AG09319 (cell line): ENCODE results near the gene PTPRT.

ENCODE experiments used
- DNase-seq: peaks from one replicate; pipeline ENCODE4 v3.0.0-alpha.2; 2010; ENCODE audit warnings: low read depth; ENCODE audit errors: extremely low read depth
- CTCF ChIP-seq: IDR thresholded peaks from 2 replicates; pipeline ENCODE4 v1.5.1; 2011; ENCODE audit warnings: low read depth, mild to moderate bottlenecking, inconsistent platforms, low read length, moderate library complexity

Gene PTPRT

GRCh38 chr20:42895020-42895419 is 294.7 kb downstream of the PTPRT start:
- TF ChIP-seq CTCF: no peak

GRCh38 chr20:42894483-42894882 is 295.2 kb downstream of the PTPRT start:
- no peak for TF ChIP-seq CTCF
- no peak for DNase-seq

More at GRCh38 chr20:42895020-42895419, 294.7 kb downstream of the PTPRT start:
- DNase-seq: no peak

- no peak for TF ChIP-seq CTCF
- DNase-seq: no peak
Measured at GRCh38 chr20:42889517-42889916, 300.2 kb downstream of the PTPRT start.

- no peak for DNase-seq
- TF ChIP-seq CTCF: no peak
Measured at GRCh38 chr20:42887281-42887680, 302.4 kb downstream of the PTPRT start.

GRCh38 chr20:42886801-42887200 is 302.9 kb downstream of the PTPRT start:
- no peak for DNase-seq
- TF ChIP-seq CTCF: no peak

- DNase-seq: no peak
Measured at GRCh38 chr20:42886046-42886445, 303.7 kb downstream of the PTPRT start.

GRCh38 chr20:42875581-42875980 is 314.1 kb downstream of the PTPRT start:
- TF ChIP-seq CTCF: no peak
- DNase-seq: no peak

More at GRCh38 chr20:42886046-42886445, 303.7 kb downstream of the PTPRT start:
- no peak for TF ChIP-seq CTCF
